HPDE6-E6E7 (cell line): ENCODE measurements around the gene DLX1.
"Not testable (repeated sequence)": the region's sequence is repeated elsewhere in the genome, so short reads cannot be mapped to it uniquely, and the experiment has no call there.

ENCODE experiments used
- DNase-seq: peaks from one replicate; pipeline ENCODE4 v3.0.0; 2011; ENCODE audit warnings: missing footprints; ENCODE audit errors: extremely low spot score

The DLX1 gene

GRCh38 chr2:172063446-172063845, 21.9 kb upstream of the DLX1 start:
- DNase-seq: no peak

GRCh38 chr2:172065111-172065510, 20.2 kb upstream of the DLX1 start:
- DNase-seq: no peak

- no peak for DNase-seq
Measured at GRCh38 chr2:172066394-172066886, 18.9 kb upstream of the DLX1 start.

GRCh38 chr2:172067905-172068304, 17.4 kb upstream of the DLX1 start:
- DNase-seq: not testable (repeated sequence)

GRCh38 chr2:172070936-172071335, 14.4 kb upstream of the DLX1 start:
- no peak for DNase-seq

- no peak for DNase-seq
Measured at GRCh38 chr2:172072303-172072702, 13.0 kb upstream of the DLX1 start.

GRCh38 chr2:172072706-172073105, 12.6 kb upstream of the DLX1 start:
- DNase-seq: no peak

GRCh38 chr2:172073518-172073917, 11.8 kb upstream of the DLX1 start:
- DNase-seq: no peak

GRCh38 chr2:172074254-172074653, 11.1 kb upstream of the DLX1 start:
- DNase-seq: no peak

GRCh38 chr2:172079416-172079815, 5.9 kb upstream of the DLX1 start:
- DNase-seq: no peak

GRCh38 chr2:172079838-172080640, 5.3 kb upstream of the DLX1 start:
- no peak for DNase-seq

- no peak for DNase-seq
Measured at GRCh38 chr2:172080641-172081220, 4.6 kb upstream of the DLX1 start.

- DNase-seq: no peak
Measured at GRCh38 chr2:172081221-172082022, 3.9 kb upstream of the DLX1 start.

- no peak for DNase-seq
Measured at GRCh38 chr2:172082105-172082943, 3.0 kb upstream of the DLX1 start.

- DNase-seq: no peak
Measured at GRCh38 chr2:172082944-172083627, 2.2 kb upstream of the DLX1 start.

GRCh38 chr2:172083628-172084394, 1.5 kb upstream of the DLX1 start:
- no peak for DNase-seq

GRCh38 chr2:172084395-172084644, 987 bp upstream of the DLX1 start:
- DNase-seq: no peak

GRCh38 chr2:172084645-172085459, 455 bp upstream of the DLX1 start:
- peak; percentile 93 for DNase-seq
